DOHH2 (cell line): ENCODE data around the gene EPS8.
"Not testable (repeated sequence)": the region's sequence is repeated elsewhere in the genome, so short reads cannot be mapped to it uniquely, and the experiment has no call there.

ENCODE experiments used
- EZH2phosphoT487 ChIP-seq: fragments of 200-600 bp; sonication (generic); IDR thresholded peaks from 2 replicates; pipeline ENCODE4 v1.6.1; 2017; ENCODE audit warnings: borderline replicate concordance, mild to moderate bottlenecking, antibody characterized with exemption, low read length, moderate library complexity, mixed read lengths
- TF ChIP-seq, protein P1 (sequence below): fragments of 200-600 bp; sonication (generic); IDR thresholded peaks from one replicate; pipeline ENCODE4 v1.5.1; 2014; ENCODE audit warnings: antibody characterized with exemption, mild to moderate bottlenecking, low read depth, low read length; ENCODE audit not compliant: poor library complexity, severe bottlenecking

DNA sequence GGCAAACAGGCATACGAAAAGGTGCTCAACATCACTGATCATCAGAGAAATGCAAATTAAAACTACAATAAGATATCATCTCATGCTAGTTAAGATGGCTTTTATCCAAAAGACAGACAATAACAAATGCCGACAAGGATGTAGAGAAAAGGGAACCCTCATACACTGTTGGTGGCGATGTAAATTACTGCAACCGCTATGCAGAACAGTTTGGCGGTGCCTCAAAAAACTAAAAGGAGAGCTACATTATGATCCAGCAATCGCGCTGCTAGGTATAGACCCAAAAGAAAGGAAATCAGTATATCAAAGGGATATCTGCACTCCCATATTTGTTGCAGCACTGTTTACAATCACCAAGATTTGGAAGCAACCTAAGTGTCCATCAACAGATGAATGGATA, 27.0 kb downstream of the EPS8 start:
- TF ChIP-seq, protein P1, sequence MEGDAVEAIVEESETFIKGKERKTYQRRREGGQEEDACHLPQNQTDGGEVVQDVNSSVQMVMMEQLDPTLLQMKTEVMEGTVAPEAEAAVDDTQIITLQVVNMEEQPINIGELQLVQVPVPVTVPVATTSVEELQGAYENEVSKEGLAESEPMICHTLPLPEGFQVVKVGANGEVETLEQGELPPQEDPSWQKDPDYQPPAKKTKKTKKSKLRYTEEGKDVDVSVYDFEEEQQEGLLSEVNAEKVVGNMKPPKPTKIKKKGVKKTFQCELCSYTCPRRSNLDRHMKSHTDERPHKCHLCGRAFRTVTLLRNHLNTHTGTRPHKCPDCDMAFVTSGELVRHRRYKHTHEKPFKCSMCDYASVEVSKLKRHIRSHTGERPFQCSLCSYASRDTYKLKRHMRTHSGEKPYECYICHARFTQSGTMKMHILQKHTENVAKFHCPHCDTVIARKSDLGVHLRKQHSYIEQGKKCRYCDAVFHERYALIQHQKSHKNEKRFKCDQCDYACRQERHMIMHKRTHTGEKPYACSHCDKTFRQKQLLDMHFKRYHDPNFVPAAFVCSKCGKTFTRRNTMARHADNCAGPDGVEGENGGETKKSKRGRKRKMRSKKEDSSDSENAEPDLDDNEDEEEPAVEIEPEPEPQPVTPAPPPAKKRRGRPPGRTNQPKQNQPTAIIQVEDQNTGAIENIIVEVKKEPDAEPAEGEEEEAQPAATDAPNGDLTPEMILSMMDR = not testable (repeated sequence)
- not testable (repeated sequence) for TF ChIP-seq EZH2phosphoT487
